Myocyte (in vitro differentiated cells): ENCODE data around the gene PRAMEF27. TPM values are rescaled to one million over a fixed set of nuclear protein-coding genes. Genes with fewer than 3 reads are reported as not detected.
"Not testable (repeated sequence)": the region's sequence is repeated elsewhere in the genome, so short reads cannot be mapped to it uniquely, and the experiment has no call there.

Source experiments
- DNase-seq: peaks from one replicate; pipeline ENCODE4 v3.0.0-alpha.2; 2012; ENCODE audit warnings: low read depth
- polyA plus RNA-seq: library from polyadenylated mRNA; unstranded; fragments of >200 nt; gene quantifications from one replicate; pipeline ENCODE4 v1.2.1, GENCODE V29; 2012; ENCODE audit warnings: missing spikeins
- total RNA-seq: library from RNA; depleted of rRNA; stranded (reverse); fragments of >200 nt; gene quantifications from 2 replicates; pipeline ENCODE4 v1.2.3, GENCODE V29; 2014

Gene PRAMEF27
- not detected in 2 replicates for total RNA-seq
- polyA plus RNA-seq, result not detected

DNA sequence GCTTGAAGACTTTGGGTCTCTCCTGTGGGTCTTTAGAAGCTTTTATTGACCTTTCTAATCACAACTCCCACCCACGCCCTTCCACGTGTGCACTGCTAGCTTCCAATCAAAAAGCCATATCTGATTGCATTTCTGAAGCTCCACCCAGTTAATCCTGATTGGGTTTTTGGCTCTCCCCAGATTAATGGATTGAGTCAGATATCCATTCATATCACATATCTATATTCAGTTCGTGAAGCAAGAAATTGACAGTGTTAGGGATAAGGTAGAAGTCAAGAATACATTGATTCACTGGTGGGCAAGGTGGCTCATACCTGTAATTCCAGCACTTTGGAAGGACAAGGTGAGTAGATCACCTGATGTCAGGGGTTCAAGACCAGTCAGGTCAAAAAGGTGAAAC is at the start of gene PRAMEF27:
TSS of gene PRAMEF27 (minus strand) at position 101 of the 400 bp plus-strand sequence. CDS start 2,916 bp downstream, outside the sequence.
- DNase-seq, result not testable (repeated sequence)

GRCh38 chr1:13070474-13070873 is 14.1 kb upstream of the PRAMEF27 start, which contains the start of gene PRAMEF25:
Gene PRAMEF25 (plus strand): TSS chr1:13070774. CDS start chr1:13073694, 2,920 bp downstream.
- not testable (repeated sequence) for DNase-seq

DNA sequence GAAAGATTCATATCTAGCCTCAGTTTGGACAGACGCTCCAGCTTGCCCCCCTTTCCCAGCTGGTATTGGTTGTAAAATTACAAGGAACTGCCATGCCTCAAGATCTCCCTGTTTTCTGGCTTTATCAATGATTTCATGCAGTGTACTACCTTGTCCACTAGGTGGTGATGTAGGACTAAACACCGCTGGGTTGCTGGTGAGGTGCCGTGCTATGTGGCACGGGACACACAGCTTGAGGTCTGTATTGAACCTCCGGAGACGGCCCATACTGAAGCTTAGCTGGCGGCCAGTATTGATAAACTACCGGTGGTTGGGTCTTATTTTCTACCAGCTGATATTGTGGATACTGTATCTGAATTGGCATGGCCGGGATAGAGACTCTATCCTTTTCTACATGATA is 36.5 kb downstream of the PRAMEF27 start:
- not testable (repeated sequence) for DNase-seq

GRCh38 chr1:13011932-13012331 is 44.4 kb downstream of the PRAMEF27 start:
- DNase-seq, result not testable (repeated sequence)

GRCh38 chr1:13009348-13009747 is 47.0 kb downstream of the PRAMEF27 start:
- not testable (repeated sequence) for DNase-seq

- DNase-seq, result not testable (repeated sequence)
Measured at GRCh38 chr1:13005732-13006131, 50.6 kb downstream of the PRAMEF27 start.

Other genes starting within 250 kb of the PRAMEF27 start
- not detected in 2 replicates for gene PRAMEF11, start 225.2 kb downstream of the PRAMEF27 start, total RNA-seq
- gene HNRNPCL1, start 207.9 kb downstream of the PRAMEF27 start, total RNA-seq, result not detected in 2 replicates
- not detected in 2 replicates for gene PRAMEF2, start 199.5 kb downstream of the PRAMEF27 start, total RNA-seq
- gene PRAMEF4, start 170.4 kb downstream of the PRAMEF27 start, total RNA-seq, result not detected in 2 replicates
- not detected in 2 replicates for gene PRAMEF10, start 158.3 kb downstream of the PRAMEF27 start, total RNA-seq
- gene PRAMEF7, start 140.0 kb downstream of the PRAMEF27 start, total RNA-seq, result not detected in 2 replicates
- not detected in 2 replicates for gene PRAMEF6, start 109.0 kb downstream of the PRAMEF27 start, total RNA-seq
- gene HNRNPCL3, start 4.2 kb upstream of the PRAMEF27 start, total RNA-seq, result not detected in 2 replicates
- gene PRAMEF25, start 14.2 kb upstream of the PRAMEF27 start, total RNA-seq, result not detected in 2 replicates
- gene HNRNPCL2, start 60.3 kb upstream of the PRAMEF27 start, total RNA-seq, result not detected in 2 replicates
- not detected in 2 replicates for gene PRAMEF26, start 99.4 kb upstream of the PRAMEF27 start, total RNA-seq
- gene HNRNPCL4, start 109.1 kb upstream of the PRAMEF27 start, total RNA-seq, result not detected in 2 replicates
- gene PRAMEF9, start 115.3 kb upstream of the PRAMEF27 start, total RNA-seq, result not detected in 2 replicates
- gene PRAMEF13, start 144.8 kb upstream of the PRAMEF27 start, total RNA-seq, result not detected in 2 replicates
- gene PRAMEF18, start 169.6 kb upstream of the PRAMEF27 start, total RNA-seq, result not detected in 2 replicates
- gene PRAMEF5, start 197.6 kb upstream of the PRAMEF27 start, total RNA-seq, result not detected in 2 replicates
- not detected in 2 replicates for gene PRAMEF8, start 228.6 kb upstream of the PRAMEF27 start, total RNA-seq
- gene PRAMEF33, start 247.0 kb upstream of the PRAMEF27 start, total RNA-seq, result not detected in 2 replicates